ENCODE results near the gene PYGO2.

DNA sequence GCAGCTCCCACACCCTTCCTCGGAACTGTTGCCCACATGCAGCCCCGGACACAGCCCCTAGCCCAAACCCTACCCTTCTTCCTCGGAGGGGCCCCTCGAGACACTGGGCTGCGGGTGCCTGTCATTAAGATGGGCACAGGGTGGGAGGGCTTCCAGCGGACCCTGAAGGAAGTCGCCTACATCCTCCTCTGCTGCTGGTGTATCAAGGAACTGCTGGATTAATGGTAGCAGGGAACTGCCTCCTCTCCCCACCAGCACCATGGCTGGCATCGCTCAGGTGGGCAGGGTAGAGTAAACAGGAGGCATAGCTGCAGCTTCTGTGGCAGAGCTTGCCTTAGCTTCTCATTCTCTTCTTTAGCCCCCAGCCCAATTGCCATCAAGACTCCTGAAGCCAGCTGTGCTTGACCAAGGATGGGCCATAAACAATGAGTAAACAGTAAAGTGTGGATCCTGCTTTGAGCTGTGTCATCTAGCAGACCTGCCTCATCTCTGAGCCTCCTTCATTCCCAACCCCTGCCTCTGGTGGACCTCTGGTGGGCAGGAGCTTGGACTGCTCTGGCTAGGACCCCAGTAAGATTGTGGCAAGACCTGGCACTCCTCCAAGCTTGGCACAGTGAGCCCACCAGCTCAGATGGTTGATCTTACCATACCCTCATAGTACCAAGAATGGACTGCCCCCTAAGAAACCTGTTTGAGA, 32.1 kb upstream of the PYGO2 start, which contains the start of gene LENEP:
- TF ChIP-seq, protein P1, sequence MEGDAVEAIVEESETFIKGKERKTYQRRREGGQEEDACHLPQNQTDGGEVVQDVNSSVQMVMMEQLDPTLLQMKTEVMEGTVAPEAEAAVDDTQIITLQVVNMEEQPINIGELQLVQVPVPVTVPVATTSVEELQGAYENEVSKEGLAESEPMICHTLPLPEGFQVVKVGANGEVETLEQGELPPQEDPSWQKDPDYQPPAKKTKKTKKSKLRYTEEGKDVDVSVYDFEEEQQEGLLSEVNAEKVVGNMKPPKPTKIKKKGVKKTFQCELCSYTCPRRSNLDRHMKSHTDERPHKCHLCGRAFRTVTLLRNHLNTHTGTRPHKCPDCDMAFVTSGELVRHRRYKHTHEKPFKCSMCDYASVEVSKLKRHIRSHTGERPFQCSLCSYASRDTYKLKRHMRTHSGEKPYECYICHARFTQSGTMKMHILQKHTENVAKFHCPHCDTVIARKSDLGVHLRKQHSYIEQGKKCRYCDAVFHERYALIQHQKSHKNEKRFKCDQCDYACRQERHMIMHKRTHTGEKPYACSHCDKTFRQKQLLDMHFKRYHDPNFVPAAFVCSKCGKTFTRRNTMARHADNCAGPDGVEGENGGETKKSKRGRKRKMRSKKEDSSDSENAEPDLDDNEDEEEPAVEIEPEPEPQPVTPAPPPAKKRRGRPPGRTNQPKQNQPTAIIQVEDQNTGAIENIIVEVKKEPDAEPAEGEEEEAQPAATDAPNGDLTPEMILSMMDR (optimal IDR thresholded peaks at IDR 0.05 in 1 of 3, IDR thresholded peaks at IDR 0.05 in 1 of 3, conservative IDR thresholded peaks at IDR 0.05 in 1 of 3; ENCODE audit: extremely low read depth in 1 of 3, insufficient read depth in 2 of 3, low read length in 3 of 3) = no peak
- no peak for TF ChIP-seq EZH2 (IDR thresholded peaks at IDR 0.05; ENCODE audit: low read length)
